Inferior parietal cortex (tissue), 1 donor: ENCODE data around the gene ANXA11.
"Not testable (repeated sequence)": the region's sequence is repeated elsewhere in the genome, so short reads cannot be mapped to it uniquely, and the experiment has no call there.

Experiments
- DNase-seq: peaks from one replicate; pipeline ENCODE4 v3.0.0-alpha.2; 2016; ENCODE audit errors: extremely low spot score

ANXA11 gene

GRCh38 chr10:80205477-80206276 is at the start of gene ANXA11:
ANXA11 (minus strand) TSS chr10:80205537; CDS start chr10:80172861, 32,676 bp downstream.
- no peak for DNase-seq

DNA sequence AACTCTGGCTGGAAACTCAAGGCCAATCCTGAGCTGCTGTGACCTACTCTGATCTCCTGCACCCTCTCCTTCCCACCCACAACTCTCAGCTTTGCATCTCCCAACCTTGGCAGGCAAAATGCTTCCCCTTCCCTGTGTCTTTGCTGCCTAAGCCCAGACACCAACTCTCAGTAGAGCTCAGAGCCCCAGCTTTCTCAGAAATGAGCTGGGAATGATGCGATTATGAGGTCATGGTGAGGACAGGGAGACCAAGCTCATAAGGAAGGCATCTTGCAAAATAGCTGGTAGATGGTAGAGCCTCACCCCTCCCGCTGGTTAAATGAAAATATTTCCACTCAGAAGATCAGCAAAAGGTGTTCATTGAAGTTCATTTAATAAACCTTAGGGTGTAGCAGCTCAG is 49.4 kb upstream of the ANXA11 start:
- not testable (repeated sequence) for DNase-seq

DNA sequence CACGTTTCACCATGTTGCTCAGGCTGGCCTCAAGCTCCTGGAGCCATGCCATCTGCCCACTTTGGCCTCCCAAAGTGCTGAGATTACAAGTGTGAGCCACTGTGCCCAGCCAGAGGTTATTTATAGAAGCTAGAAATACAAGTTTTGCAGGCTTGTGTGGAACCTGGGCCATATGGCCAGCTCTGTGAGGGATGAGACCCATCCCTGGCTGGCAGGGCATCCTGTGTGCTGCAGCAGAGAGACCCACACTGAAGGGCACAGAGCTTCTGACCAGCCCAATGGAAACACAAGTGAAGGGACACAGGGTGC is 48.6 kb upstream of the ANXA11 start:
- DNase-seq: not testable (repeated sequence)

- no peak for DNase-seq
Observed at GRCh38 chr10:80253266-80253962, 48.1 kb upstream of the ANXA11 start.

GRCh38 chr10:80252296-80252887 is 47.1 kb upstream of the ANXA11 start:
- no peak for DNase-seq

GRCh38 chr10:80251703-80252280 is 46.5 kb upstream of the ANXA11 start:
- not testable (repeated sequence) for DNase-seq

GRCh38 chr10:80250399-80250798 is 45.1 kb upstream of the ANXA11 start:
- not testable (repeated sequence) for DNase-seq

DNA sequence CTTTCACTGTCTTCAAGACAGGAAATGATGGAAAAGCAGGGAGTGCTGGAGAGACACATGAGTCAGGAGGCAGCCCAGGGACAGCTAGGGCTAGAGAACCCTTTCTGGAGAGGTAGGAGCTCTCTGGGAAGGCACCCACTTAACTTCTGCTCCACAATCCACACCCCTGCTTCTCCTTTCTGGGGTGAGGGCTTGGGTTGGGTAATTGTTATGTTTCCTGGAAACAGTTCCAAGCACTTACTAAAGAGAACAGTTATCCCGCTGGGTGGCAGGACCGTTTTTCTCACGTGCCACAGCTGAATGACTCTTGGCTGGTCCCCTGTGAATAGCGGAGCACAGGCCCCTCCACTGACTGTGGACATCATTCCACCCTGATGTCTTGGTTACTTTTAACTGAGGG is 44.6 kb upstream of the ANXA11 start:
- DNase-seq: not testable (repeated sequence)

DNA sequence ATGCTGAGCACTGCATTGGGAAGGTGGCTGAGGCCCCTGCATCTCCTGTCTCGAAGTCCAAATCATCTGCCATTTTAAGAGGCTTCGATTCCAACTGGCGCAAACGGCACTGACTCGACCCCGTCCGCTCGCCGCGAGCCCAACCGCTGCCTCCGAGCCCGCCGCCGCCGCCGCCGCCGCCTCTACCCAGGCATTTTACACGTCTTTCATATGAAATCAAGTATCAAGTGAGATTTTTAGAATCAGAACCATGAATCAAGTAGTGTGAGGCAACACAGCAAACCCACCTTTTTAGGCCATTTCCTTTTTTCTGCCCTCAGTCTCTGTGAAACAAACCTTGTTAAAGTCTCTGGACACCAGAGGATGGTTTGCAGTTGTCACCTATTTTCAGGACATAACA is 42.3 kb upstream of the ANXA11 start:
- not testable (repeated sequence) for DNase-seq

GRCh38 chr10:80244371-80244770 is 39.0 kb upstream of the ANXA11 start:
- DNase-seq: not testable (repeated sequence)

GRCh38 chr10:80242341-80242740 is 37.0 kb upstream of the ANXA11 start:
- DNase-seq: not testable (repeated sequence)

DNA sequence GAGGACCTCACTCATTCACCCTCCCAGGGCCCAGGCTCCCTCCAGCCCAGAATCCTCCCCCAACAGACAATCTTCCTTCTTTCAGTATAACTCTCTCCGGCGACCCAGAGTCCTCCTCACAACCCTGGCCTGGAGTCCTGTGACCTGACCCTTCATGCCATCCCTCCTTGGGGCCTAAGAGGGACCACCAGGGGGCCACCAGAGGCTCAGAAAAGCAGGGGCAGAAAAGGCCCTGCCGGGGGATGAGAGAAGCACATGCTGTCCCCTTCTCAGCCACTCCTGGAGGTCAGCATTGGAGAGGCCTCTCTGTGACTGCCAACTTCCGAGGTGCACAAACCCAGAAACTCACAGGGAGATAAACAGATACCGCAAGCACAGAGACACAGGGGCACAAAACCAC is 31.1 kb upstream of the ANXA11 start:
- not testable (repeated sequence) for DNase-seq

GRCh38 chr10:80234331-80235235 is 29.2 kb upstream of the ANXA11 start:
- DNase-seq: not testable (repeated sequence)

GRCh38 chr10:80233871-80234270 is 28.5 kb upstream of the ANXA11 start:
- DNase-seq: not testable (repeated sequence)

DNA sequence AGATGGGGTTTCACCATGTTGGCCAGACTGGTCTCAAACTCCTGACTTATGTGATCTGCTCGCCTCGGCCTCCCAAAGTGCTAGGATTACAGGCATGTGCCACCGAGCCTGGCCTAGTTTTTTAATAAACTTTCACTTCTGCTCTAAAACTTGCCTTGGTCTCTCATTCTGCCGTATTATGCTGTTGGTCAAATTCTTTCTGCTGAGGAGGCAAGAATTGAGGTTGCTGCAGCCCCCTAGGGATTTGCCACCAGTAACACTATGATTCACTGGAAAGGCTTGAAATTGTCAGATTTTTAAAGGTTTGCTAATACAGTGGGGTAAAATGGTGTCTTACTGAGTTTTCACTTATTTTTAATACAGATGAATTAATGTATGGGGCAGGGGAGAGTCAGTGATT is 21.4 kb upstream of the ANXA11 start:
- not testable (repeated sequence) for DNase-seq

DNA sequence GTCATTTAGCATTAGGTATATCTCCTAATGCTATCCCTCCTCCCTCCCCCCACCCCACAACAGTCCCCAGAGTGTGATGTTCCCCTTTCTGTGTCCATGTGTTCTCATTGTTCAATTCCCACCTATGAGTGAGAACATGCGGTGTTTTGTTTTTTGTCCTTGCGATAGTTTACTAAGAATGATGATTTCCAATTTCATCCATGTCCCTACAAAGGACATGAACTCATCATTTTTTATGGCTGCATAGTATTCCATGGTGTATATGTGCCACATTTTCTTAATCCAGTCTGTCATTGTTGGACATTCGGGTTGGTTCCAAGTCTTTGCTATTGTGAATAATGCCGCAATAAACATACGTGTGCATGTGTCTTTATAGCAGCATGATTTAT is 17.7 kb upstream of the ANXA11 start:
- not testable (repeated sequence) for DNase-seq

DNA sequence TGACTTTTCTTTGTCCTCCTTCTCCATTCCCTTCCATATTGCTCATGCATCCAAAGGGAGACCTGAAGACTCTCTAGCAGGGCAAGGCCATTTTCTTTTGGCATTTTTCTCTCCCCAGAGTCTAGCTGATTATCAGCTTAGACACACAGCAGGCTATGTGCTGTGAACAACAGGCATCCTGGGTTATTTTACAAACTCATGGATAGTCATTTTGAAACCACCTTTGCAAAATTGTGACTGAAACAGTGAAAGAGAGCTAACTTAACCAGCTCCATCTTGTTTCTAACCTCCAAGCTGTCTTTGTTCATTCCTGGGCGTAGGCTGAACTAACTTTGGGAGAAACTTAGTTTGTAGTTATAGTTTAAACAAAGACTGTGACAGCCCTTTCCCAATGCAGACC is 13.5 kb upstream of the ANXA11 start:
- not testable (repeated sequence) for DNase-seq

GRCh38 chr10:80214368-80214982 is 9.1 kb upstream of the ANXA11 start:
- not testable (repeated sequence) for DNase-seq

- not testable (repeated sequence) for DNase-seq
Observed at GRCh38 chr10:80212535-80213115, 7.3 kb upstream of the ANXA11 start.

DNA sequence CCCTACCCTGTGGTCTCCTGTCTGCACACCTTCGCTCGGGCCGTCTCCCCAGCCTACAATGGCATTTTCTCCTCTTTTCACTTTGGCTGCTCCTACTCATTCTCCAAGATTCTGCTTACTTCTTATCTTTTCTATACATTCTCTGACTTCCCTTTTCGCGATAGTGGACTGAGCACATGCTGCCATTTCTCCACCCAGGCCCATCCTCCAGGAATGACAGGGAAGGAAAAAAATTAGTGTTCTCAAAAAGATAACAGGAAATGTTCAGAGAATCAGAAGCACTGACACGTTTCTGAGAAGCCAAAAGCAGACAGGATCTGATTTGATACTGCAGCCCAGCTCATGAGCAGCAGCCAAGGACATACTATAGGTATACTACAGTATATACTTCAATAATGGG is 6.4 kb upstream of the ANXA11 start:
- DNase-seq: no peak
